ENCODE measurements around the gene NR2E3. TPM values are rescaled to one million over a fixed set of nuclear protein-coding genes. Genes with fewer than 3 reads are reported as not detected.

The NR2E3 gene
- total RNA-seq, 4 donors from 2014 or later: 0.13 to 0.38 (median 0.27) TPM

- Histone ChIP-seq H3K4me3 (no peak overlapping the region), H3K36me3 (peaks cover 0 to 78% (median 14%) of the 10 kb centered on the region in 3 donors), H3K27ac (no peak overlapping the region), H3K27me3 (no peaks in the 10 kb centered on the region), H3K4me1 (no peaks in the 10 kb centered on the region), H3K9me3 (peaks cover 0 to 31% (median 12%) of the 10 kb centered on the region in 3 donors)
- intact Hi-C loops (cut with DNase I): no loop called here
- 84 to 88% methylated on average over 3 of the region's 3 CpGs for WGBS, 2 donors
- TF ChIP-seq POLR2A (IDR thresholded peaks at IDR 0.05) (no peak), CTCF (IDR thresholded peaks at IDR 0.05) (no peak)
- DNase-seq: no peak
Observed at GRCh38 chr15:71822890-71823630, 12.7 kb downstream of the NR2E3 start.

- Histone ChIP-seq H3K9me3 (peaks cover 0 to 31% (median 12%) of the 10 kb centered on the region in 3 donors), H3K4me3 (no peak overlapping the region), H3K27me3 (no peaks in the 10 kb centered on the region), H3K27ac (no peak overlapping the region), H3K36me3 (peaks cover 0 to 86% (median 14%) of the 10 kb centered on the region in 3 donors), H3K4me1 (no peaks in the 10 kb centered on the region)
- DNase-seq: no peak
- 77 to 92% methylated on average over 3 of the region's 3 CpGs for WGBS, 2 donors
- TF ChIP-seq CTCF (IDR thresholded peaks at IDR 0.05) (no peak), POLR2A (IDR thresholded peaks at IDR 0.05) (no peak)
- intact Hi-C loops (cut with DNase I): no loop called here
Observed at GRCh38 chr15:71823801-71824200, 13.4 kb downstream of the NR2E3 start.

- Histone ChIP-seq H3K36me3 (peaks cover 6 to 98% (median 18%) of the 10 kb centered on the region in 3 donors), H3K27me3 (no peaks in the 10 kb centered on the region), H3K4me3 (no peak overlapping the region), H3K27ac (no peak overlapping the region), H3K9me3 (peaks cover 0 to 30% (median 12%) of the 10 kb centered on the region in 3 donors), H3K4me1 (no peaks in the 10 kb centered on the region)
- intact Hi-C loops (cut with DNase I): no loop called here
- 92 to 95% methylated on average over 4 of the region's 4 CpGs for WGBS, 2 donors
- no peak for TF ChIP-seq POLR2A (IDR thresholded peaks at IDR 0.05)
- TF ChIP-seq CTCF (IDR thresholded peaks at IDR 0.05): no peak
- DNase-seq: no peak
Observed at GRCh38 chr15:71825021-71825730, 14.8 kb downstream of the NR2E3 start.

- H3K36me3 ChIP-seq: peaks cover 6 to 94% (median 18%) of the 10 kb centered on the region in 3 donors
- TF ChIP-seq CTCF (IDR thresholded peaks at IDR 0.05) (no peak), POLR2A (IDR thresholded peaks at IDR 0.05) (no peak)
Observed at GRCh38 chr15:71826196-71826595, 15.8 kb downstream of the NR2E3 start.

GRCh38 chr15:71830981-71831380, 20.6 kb downstream of the NR2E3 start:
- Histone ChIP-seq H3K27ac (no peak overlapping the region), H3K36me3 (peaks cover 6 to 57% (median 15%) of the 10 kb centered on the region in 3 donors), H3K4me3 (no peak overlapping the region), H3K27me3 (no peaks in the 10 kb centered on the region), H3K9me3 (no peaks in the 10 kb centered on the region), H3K4me1 (no peaks in the 10 kb centered on the region)
- TF ChIP-seq POLR2A (IDR thresholded peaks at IDR 0.05) (no peak), CTCF (IDR thresholded peaks at IDR 0.05) (no peak)
- WGBS, 2 donors: 82 to 88% methylated on average over 2 of the region's 2 CpGs
- no peak for DNase-seq
- intact Hi-C loops (cut with DNase I): no loop called here

More at GRCh38 chr15:71826196-71826595, 15.8 kb downstream of the NR2E3 start:
- no peaks in the 10 kb centered on the region for H3K27me3 ChIP-seq
- WGBS, 2 donors: 73 to 89% methylated on average over 4 to 5 of the region's 5 CpGs
- no peak for DNase-seq
- H3K9me3 ChIP-seq: peaks cover 0 to 21% (median 12%) of the 10 kb centered on the region in 3 donors
- H3K4me1 ChIP-seq: no peaks in the 10 kb centered on the region
- no peak overlapping the region for H3K4me3 ChIP-seq
- no peak overlapping the region for H3K27ac ChIP-seq
- intact Hi-C loops (cut with DNase I): no loop called here

Measured in esophagus squamous epithelium (tissue), 5 donors.